ENCODE measurements around the gene TMEM97.

Gene TMEM97

GRCh38 chr17:28372203-28372944 lies 53.4 kb downstream of the TMEM97 start:
- peak overlapping the region; percentile 67 for H3K27ac Mint-ChIP-seq
- H3K27me3 Mint-ChIP-seq (ENCODE audit: low read depth) = no peaks in the 10 kb centered on the region
- peaks cover 14% of the 10 kb centered on the region for H3K4me1 Mint-ChIP-seq (ENCODE audit: low read depth)
- no peaks in the 10 kb centered on the region for H3K9me3 Mint-ChIP-seq
- peaks cover 5% of the 10 kb centered on the region for H3K36me3 Mint-ChIP-seq (ENCODE audit: low read depth)
- peak overlapping the region; percentile 87 for H3K4me3 Mint-ChIP-seq

GRCh38 chr17:28372945-28373274 lies 53.9 kb downstream of the TMEM97 start:
- Mint-ChIP-seq H3K4me1 (ENCODE audit: low read depth) (peaks cover 14% of the 10 kb centered on the region), H3K4me3 (peak overlapping the region; percentile 87), H3K36me3 (ENCODE audit: low read depth) (peaks cover 5% of the 10 kb centered on the region), H3K27me3 (ENCODE audit: low read depth) (no peaks in the 10 kb centered on the region), H3K27ac (peak overlapping the region; percentile 67), H3K9me3 (no peaks in the 10 kb centered on the region)
